Fibroblast of peridontal ligament (primary cell): ENCODE data around the gene MMP25.
"Not testable (repeated sequence)": the region's sequence is repeated elsewhere in the genome, so short reads cannot be mapped to it uniquely, and the experiment has no call there.

Experiments used
- DNase-seq: peaks from one replicate; pipeline ENCODE4 v3.0.0-alpha.2; 2010; ENCODE audit errors: extremely low read depth

MMP25 gene

GRCh38 chr16:3072148-3072547, 25.8 kb downstream of the MMP25 start:
- DNase-seq, result not testable (repeated sequence)

- not testable (repeated sequence) for DNase-seq
Measured at GRCh38 chr16:3072576-3073263, 26.4 kb downstream of the MMP25 start.

GRCh38 chr16:3073448-3073847, 27.1 kb downstream of the MMP25 start:
- DNase-seq, result no peak

- DNase-seq, result no peak
Measured at GRCh38 chr16:3074860-3075522, 28.6 kb downstream of the MMP25 start.

GRCh38 chr16:3075523-3075915, 29.2 kb downstream of the MMP25 start:
- DNase-seq, result no peak

GRCh38 chr16:3075946-3076345, 29.6 kb downstream of the MMP25 start:
- not testable (repeated sequence) for DNase-seq

- no peak for DNase-seq
Measured at GRCh38 chr16:3076577-3076976, 30.2 kb downstream of the MMP25 start.

GRCh38 chr16:3080024-3080423, 33.7 kb downstream of the MMP25 start:
- DNase-seq, result no peak

- not testable (repeated sequence) for DNase-seq
Measured at GRCh38 chr16:3081957-3082356, 35.6 kb downstream of the MMP25 start.

- DNase-seq, result not testable (repeated sequence)
Measured at GRCh38 chr16:3083408-3083807, 37.0 kb downstream of the MMP25 start.

- no peak for DNase-seq
Measured at GRCh38 chr16:3084491-3084890, 38.1 kb downstream of the MMP25 start.

GRCh38 chr16:3084969-3085670, 38.8 kb downstream of the MMP25 start:
- DNase-seq, result no peak

GRCh38 chr16:3085868-3086595, 39.7 kb downstream of the MMP25 start:
- DNase-seq, result no peak

- DNase-seq, result no peak
Measured at GRCh38 chr16:3086596-3087242, 40.4 kb downstream of the MMP25 start.

GRCh38 chr16:3087243-3088235, 41.2 kb downstream of the MMP25 start:
- DNase-seq, result no peak

- no peak for DNase-seq
Measured at GRCh38 chr16:3088450-3088849, 42.1 kb downstream of the MMP25 start.

GRCh38 chr16:3088925-3089716, 42.8 kb downstream of the MMP25 start:
- DNase-seq, result no peak

GRCh38 chr16:3089717-3090592, 43.6 kb downstream of the MMP25 start:
- no peak for DNase-seq

GRCh38 chr16:3091551-3091950, 45.2 kb downstream of the MMP25 start:
- DNase-seq, result no peak
